ENCODE measurements around the gene LHX2. TPM values are rescaled to one million over a fixed set of nuclear protein-coding genes. Genes with fewer than 3 reads are reported as not detected.

Gene LHX2
- total RNA-seq, 1 donor from 2014 or later, result not detected

GRCh38 chr9:124009531-124010217, 1.9 kb upstream of the LHX2 start:
- no peak for DNase-seq (ENCODE audit: low read depth)
- TF ChIP-seq CTCF (conservative IDR thresholded peaks at IDR 0.05; ENCODE audit: low read depth, low read length), result no peak
- no peak overlapping the region for H3K4me3 ChIP-seq (ENCODE audit: low read depth, low read length)

GRCh38 chr9:124010303-124010664, 1.3 kb upstream of the LHX2 start:
- no peak for TF ChIP-seq CTCF (conservative IDR thresholded peaks at IDR 0.05; ENCODE audit: low read depth, low read length)
- no peak for DNase-seq (ENCODE audit: low read depth)
- no peak overlapping the region for H3K4me3 ChIP-seq (ENCODE audit: low read depth, low read length)

- no peak for DNase-seq (ENCODE audit: low read depth)
- peak overlapping the region; percentile 28 for H3K4me3 ChIP-seq (ENCODE audit: low read depth, low read length)
- TF ChIP-seq CTCF (conservative IDR thresholded peaks at IDR 0.05; ENCODE audit: low read depth, low read length), result no peak
Observed at GRCh38 chr9:124010665-124011321, 775 bp upstream of the LHX2 start.

GRCh38 chr9:124012368-124013301, 1.1 kb downstream of the LHX2 start:
- TF ChIP-seq CTCF (conservative IDR thresholded peaks at IDR 0.05; ENCODE audit: low read depth, low read length), result no peak
- no peak overlapping the region for H3K4me3 ChIP-seq (ENCODE audit: low read depth, low read length)
- no peak for DNase-seq (ENCODE audit: low read depth)

- no peak for DNase-seq (ENCODE audit: low read depth)
- no peak for TF ChIP-seq CTCF (conservative IDR thresholded peaks at IDR 0.05; ENCODE audit: low read depth, low read length)
Observed at GRCh38 chr9:124013309-124014210, 2.0 kb downstream of the LHX2 start.

More at GRCh38 chr9:124013309-124014210, 2.0 kb downstream of the LHX2 start:
- H3K4me3 ChIP-seq (ENCODE audit: low read depth, low read length), result no peak overlapping the region
